Neural cell (in vitro differentiated cells): ENCODE results near the gene CPAMD8. TPM values are rescaled to one million over a fixed set of nuclear protein-coding genes. Genes with fewer than 3 reads are reported as not detected.
"Not testable (repeated sequence)": the region's sequence is repeated elsewhere in the genome, so short reads cannot be mapped to it uniquely, and the experiment has no call there.

Experiments used
- H2AFZ ChIP-seq: fragments of 200-600, 300-800 bp; sonication (generic), shearing (Covaris generic); 2 replicates; pipeline ENCODE4 v1.6.0; 2014; ENCODE audit warnings: low read depth, mild to moderate bottlenecking, antibody characterized with exemption, low read length, moderate library complexity
- H3F3A ChIP-seq: fragments of 200-600 bp; shearing (Covaris generic); 2 replicates; pipeline ENCODE4 v1.6.1; 2016; ENCODE audit warnings: mild to moderate bottlenecking, moderate library complexity, mixed read lengths, antibody characterized with exemption, low read length; ENCODE audit not compliant: insufficient read depth, poor library complexity, severe bottlenecking
- H3K27ac ChIP-seq: fragments of 200-600, 300-800 bp; sonication (generic), shearing (Covaris generic); 2 replicates; pipeline ENCODE4 v1.5.1; 2014; ENCODE audit warnings: mild to moderate bottlenecking, low read length, moderate library complexity
- H3K27me3 ChIP-seq: fragments of 300-800, 200-600 bp; sonication (generic), shearing (Covaris generic); 2 replicates; pipeline ENCODE4 v1.6.0; 2014; ENCODE audit warnings: mild to moderate bottlenecking, low read depth, low read length, moderate library complexity; ENCODE audit not compliant: insufficient read depth
- H3K36me3 ChIP-seq: fragments of 300-800, 200-600 bp; sonication (generic), shearing (Covaris generic); 2 replicates; pipeline ENCODE4 v1.5.1; 2014; ENCODE audit warnings: mild to moderate bottlenecking, antibody characterized with exemption, low read length, moderate library complexity; ENCODE audit not compliant: insufficient read depth
- H3K4me2 ChIP-seq: fragments of 300-800, 200-600 bp; sonication (generic), shearing (Covaris generic); 2 replicates; pipeline ENCODE4 v1.6.0; 2014; ENCODE audit warnings: mild to moderate bottlenecking, low read length
- H3K4me3 ChIP-seq: fragments of 300-800, 200-600 bp; sonication (generic), shearing (Covaris generic); 2 replicates; pipeline ENCODE4 v1.5.1; 2014; ENCODE audit warnings: mild to moderate bottlenecking, low read length, moderate library complexity
- H3K79me2 ChIP-seq: fragments of 200-600 bp; shearing (Covaris generic); replicated peaks from 2 replicates; pipeline ENCODE4 v1.6.0; 2014; ENCODE audit warnings: mild to moderate bottlenecking, low read length, moderate library complexity; ENCODE audit not compliant: insufficient read depth
- H3K9ac ChIP-seq: fragments of 300-800, 200-600 bp; sonication (generic), shearing (Covaris generic); 2 replicates; pipeline ENCODE4 v1.6.1; 2016; ENCODE audit warnings: mild to moderate bottlenecking, low read length, mixed read lengths
- H3K9me2 ChIP-seq: fragments of 200-600 bp; shearing (Covaris generic); 2 replicates; pipeline ENCODE4 v1.6.1; 2016; ENCODE audit warnings: mild to moderate bottlenecking, low read length, mixed read lengths; ENCODE audit not compliant: insufficient read depth
- H3K9me3 ChIP-seq: fragments of 200-600, 300-800 bp; sonication (generic), shearing (Covaris generic); 2 replicates; pipeline ENCODE4 v1.6.1; 2016; ENCODE audit warnings: mild to moderate bottlenecking, mixed run types, low read length, moderate library complexity, mixed read lengths
- H4K20me1 ChIP-seq: fragments of 200-600 bp; shearing (Covaris generic); 2 replicates; pipeline ENCODE4 v1.6.1; 2016; ENCODE audit warnings: mild to moderate bottlenecking, mixed run types; ENCODE audit not compliant: insufficient read depth
- EP300 ChIP-seq: fragments of 450-650 bp; conservative IDR thresholded peaks from 2 replicates; pipeline ENCODE4 v1.6.1; 2014; ENCODE audit warnings: antibody characterized with exemption, mild to moderate bottlenecking, moderate library complexity; ENCODE audit not compliant: poor library complexity, severe bottlenecking
- EZH2 ChIP-seq: fragments of 200-600, 300-800 bp; shearing (Covaris generic), sonication (generic); IDR thresholded peaks from 2 replicates; pipeline ENCODE4 v1.6.1; 2014; ENCODE audit warnings: antibody characterized with exemption, low read length, borderline replicate concordance, mild to moderate bottlenecking; ENCODE audit not compliant: insufficient read depth, poor library complexity, severe bottlenecking
- MXI1 ChIP-seq: fragments of 450-650 bp; conservative IDR thresholded peaks from 2 replicates; pipeline ENCODE4 v1.6.1; 2014; ENCODE audit warnings: antibody characterized with exemption, mild to moderate bottlenecking; ENCODE audit not compliant: poor library complexity, severe bottlenecking
- POLR2AphosphoS5 ChIP-seq: IDR thresholded peaks from 2 replicates; pipeline ENCODE4 v1.6.1; 2012
- RAD21 ChIP-seq: fragments of 450-650 bp; conservative IDR thresholded peaks from 2 replicates; pipeline ENCODE4 v1.6.1; 2014; ENCODE audit warnings: antibody characterized with exemption, mild to moderate bottlenecking, moderate library complexity
- SMC3 ChIP-seq: fragments of 450-650 bp; conservative IDR thresholded peaks from 2 replicates; pipeline ENCODE4 v1.6.1; 2014; ENCODE audit warnings: antibody characterized with exemption, mild to moderate bottlenecking, moderate library complexity; ENCODE audit not compliant: poor library complexity
- TAF1 ChIP-seq: IDR thresholded peaks from 2 replicates; pipeline ENCODE4 v1.6.1; 2012; ENCODE audit warnings: low read depth
- polyA plus RNA-seq: library from polyadenylated mRNA; depleted of rRNA; stranded (reverse); fragments of >200 nt; gene quantifications from 2 replicates; pipeline ENCODE4 v1.2.3, GENCODE V29; 2014
- TF ChIP-seq, protein P1 (sequence below): fragments of 450-650 bp; IDR thresholded peaks from 2 replicates; pipeline ENCODE4 v1.5.1; 2014; ENCODE audit warnings: antibody characterized with exemption, mild to moderate bottlenecking, moderate library complexity; ENCODE audit not compliant: poor library complexity, severe bottlenecking
- TF ChIP-seq, protein P2 (sequence below): IDR thresholded peaks from 2 replicates; pipeline ENCODE4 v1.6.1; 2012; ENCODE audit warnings: borderline replicate concordance

Gene CPAMD8
- polyA plus RNA-seq, 1 donor from 2014 or later: 1.9 TPM

DNA sequence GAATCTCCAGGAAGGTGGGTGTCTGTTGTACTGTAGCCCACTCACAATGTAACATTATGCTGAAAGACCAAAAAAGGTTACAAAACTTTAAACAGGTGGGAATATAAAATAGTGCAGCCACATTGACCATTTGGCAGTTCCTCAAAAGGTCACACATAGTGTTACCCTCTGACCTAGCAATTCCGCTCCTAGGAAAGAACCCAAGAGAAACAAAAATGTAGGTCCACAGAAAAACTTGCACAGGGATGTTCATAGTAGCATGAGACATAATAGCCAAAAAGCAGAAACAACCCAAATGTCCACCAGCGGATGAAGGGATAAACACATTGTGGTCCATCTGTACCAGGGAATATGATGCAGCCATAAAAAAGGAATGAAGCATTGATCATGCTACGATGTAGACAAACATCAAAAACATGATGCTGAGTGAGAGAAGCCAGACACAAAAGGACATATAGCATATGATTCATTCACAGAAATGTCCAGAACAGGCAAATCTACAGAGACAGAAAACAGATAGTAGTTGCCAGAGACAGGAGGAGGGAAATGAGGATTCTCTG is 27.9 kb downstream of the CPAMD8 start:
- H3K4me3 ChIP-seq: no peak overlapping the region
- no peaks in the 10 kb centered on the region for H3K36me3 ChIP-seq
- no peaks in the 10 kb centered on the region for H3K9me3 ChIP-seq
- H3K4me2 ChIP-seq: no peak overlapping the region
- no peaks in the 10 kb centered on the region for H3K27me3 ChIP-seq
- TF ChIP-seq RAD21 (no peak), TAF1 (no peak), POLR2AphosphoS5 (no peak), EP300 (no peak)
- TF ChIP-seq, protein P1, sequence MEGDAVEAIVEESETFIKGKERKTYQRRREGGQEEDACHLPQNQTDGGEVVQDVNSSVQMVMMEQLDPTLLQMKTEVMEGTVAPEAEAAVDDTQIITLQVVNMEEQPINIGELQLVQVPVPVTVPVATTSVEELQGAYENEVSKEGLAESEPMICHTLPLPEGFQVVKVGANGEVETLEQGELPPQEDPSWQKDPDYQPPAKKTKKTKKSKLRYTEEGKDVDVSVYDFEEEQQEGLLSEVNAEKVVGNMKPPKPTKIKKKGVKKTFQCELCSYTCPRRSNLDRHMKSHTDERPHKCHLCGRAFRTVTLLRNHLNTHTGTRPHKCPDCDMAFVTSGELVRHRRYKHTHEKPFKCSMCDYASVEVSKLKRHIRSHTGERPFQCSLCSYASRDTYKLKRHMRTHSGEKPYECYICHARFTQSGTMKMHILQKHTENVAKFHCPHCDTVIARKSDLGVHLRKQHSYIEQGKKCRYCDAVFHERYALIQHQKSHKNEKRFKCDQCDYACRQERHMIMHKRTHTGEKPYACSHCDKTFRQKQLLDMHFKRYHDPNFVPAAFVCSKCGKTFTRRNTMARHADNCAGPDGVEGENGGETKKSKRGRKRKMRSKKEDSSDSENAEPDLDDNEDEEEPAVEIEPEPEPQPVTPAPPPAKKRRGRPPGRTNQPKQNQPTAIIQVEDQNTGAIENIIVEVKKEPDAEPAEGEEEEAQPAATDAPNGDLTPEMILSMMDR: no peak
- TF ChIP-seq, protein P2, sequence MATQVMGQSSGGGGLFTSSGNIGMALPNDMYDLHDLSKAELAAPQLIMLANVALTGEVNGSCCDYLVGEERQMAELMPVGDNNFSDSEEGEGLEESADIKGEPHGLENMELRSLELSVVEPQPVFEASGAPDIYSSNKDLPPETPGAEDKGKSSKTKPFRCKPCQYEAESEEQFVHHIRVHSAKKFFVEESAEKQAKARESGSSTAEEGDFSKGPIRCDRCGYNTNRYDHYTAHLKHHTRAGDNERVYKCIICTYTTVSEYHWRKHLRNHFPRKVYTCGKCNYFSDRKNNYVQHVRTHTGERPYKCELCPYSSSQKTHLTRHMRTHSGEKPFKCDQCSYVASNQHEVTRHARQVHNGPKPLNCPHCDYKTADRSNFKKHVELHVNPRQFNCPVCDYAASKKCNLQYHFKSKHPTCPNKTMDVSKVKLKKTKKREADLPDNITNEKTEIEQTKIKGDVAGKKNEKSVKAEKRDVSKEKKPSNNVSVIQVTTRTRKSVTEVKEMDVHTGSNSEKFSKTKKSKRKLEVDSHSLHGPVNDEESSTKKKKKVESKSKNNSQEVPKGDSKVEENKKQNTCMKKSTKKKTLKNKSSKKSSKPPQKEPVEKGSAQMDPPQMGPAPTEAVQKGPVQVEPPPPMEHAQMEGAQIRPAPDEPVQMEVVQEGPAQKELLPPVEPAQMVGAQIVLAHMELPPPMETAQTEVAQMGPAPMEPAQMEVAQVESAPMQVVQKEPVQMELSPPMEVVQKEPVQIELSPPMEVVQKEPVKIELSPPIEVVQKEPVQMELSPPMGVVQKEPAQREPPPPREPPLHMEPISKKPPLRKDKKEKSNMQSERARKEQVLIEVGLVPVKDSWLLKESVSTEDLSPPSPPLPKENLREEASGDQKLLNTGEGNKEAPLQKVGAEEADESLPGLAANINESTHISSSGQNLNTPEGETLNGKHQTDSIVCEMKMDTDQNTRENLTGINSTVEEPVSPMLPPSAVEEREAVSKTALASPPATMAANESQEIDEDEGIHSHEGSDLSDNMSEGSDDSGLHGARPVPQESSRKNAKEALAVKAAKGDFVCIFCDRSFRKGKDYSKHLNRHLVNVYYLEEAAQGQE: no peak
- H3K9ac ChIP-seq: no peak overlapping the region
- no peaks in the 10 kb centered on the region for H3K9me2 ChIP-seq
- H2AFZ ChIP-seq: no peak overlapping the region
- H3K79me2 ChIP-seq: no peaks in the 10 kb centered on the region
- H3F3A ChIP-seq: no peaks in the 10 kb centered on the region
- no peaks in the 10 kb centered on the region for H4K20me1 ChIP-seq
- no peak overlapping the region for H3K27ac ChIP-seq

DNA sequence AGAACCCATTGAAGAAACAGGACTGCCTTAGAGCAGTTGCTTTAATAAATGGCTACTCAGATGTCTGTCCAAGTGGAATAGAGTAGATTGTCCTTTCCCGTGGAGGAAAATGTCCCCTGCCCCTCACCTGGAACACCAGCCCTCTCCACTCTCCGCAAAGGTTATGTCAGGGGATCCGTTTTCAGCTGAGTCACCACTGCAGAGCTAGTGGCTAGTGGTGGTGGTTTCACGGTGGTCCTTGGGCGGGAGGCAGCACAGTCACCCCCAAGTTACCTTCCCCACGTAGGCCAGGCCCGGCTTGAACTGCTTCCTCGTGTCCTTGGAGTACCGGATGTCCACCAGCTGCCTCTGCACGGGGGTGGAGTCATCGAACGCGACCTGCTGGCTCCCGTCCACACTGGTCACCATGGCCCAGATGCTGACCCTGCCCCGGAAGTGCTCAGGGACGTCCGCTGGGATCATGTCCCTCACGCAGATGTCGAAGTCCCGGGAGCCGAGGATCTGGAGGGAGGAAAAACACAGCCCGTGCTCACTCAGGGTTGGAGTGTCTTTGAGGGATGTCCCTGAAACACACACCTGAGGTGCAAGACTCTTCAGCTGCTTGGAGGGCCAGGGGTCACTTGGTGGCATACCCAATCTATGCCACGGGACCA is 29.6 kb downstream of the CPAMD8 start:
- H3K27ac ChIP-seq, H3K4me2 ChIP-seq, H3K4me3 ChIP-seq, H3K9me2 ChIP-seq, H3K27me3 ChIP-seq, H3F3A ChIP-seq, H3K36me3 ChIP-seq, H2AFZ ChIP-seq, H3K9me3 ChIP-seq, H3K79me2 ChIP-seq, H3K9ac ChIP-seq, H4K20me1 ChIP-seq: not testable (repeated sequence)

DNA sequence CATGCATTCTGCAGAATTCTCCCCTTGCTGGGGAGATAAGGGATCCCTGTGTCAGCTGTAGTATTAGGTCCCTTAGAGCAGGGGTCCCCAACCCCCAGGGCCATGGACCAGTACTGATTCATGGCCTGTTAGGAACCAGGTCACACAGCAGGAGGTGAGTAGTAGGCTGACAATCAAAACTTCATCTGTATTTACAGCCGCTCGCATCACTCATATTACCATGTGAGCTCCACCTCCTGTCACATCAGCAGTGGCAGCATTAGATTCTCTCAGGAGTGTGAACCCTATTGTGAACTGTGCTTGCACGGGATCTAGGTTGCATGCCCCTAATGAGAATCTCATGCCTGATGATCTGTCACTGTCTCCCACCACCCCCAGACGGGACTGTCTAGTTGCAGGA is 37.9 kb downstream of the CPAMD8 start:
- Histone ChIP-seq H3K27me3 (no peaks in the 10 kb centered on the region), H2AFZ (no peak overlapping the region), H3K9me3 (no peaks in the 10 kb centered on the region), H3K79me2 (no peaks in the 10 kb centered on the region), H3K36me3 (no peaks in the 10 kb centered on the region), H3K4me3 (no peak overlapping the region), H3K27ac (no peak overlapping the region), H3K9ac (no peak overlapping the region), H3K9me2 (no peaks in the 10 kb centered on the region), H3F3A (no peaks in the 10 kb centered on the region), H3K4me2 (no peak overlapping the region), H4K20me1 (no peaks in the 10 kb centered on the region)
- no peak for TF ChIP-seq POLR2AphosphoS5
- no peak for TF ChIP-seq EZH2
- no peak for TF ChIP-seq TAF1
- TF ChIP-seq MXI1: no peak
- TF ChIP-seq RAD21: no peak
- TF ChIP-seq, protein P2: no peak
- no peak for TF ChIP-seq EP300
- no peak for TF ChIP-seq SMC3
- TF ChIP-seq, protein P1: no peak
